ENCODE measurements around the gene TMEM179.

Gene TMEM179

GRCh38 chr14:104632781-104633180 is 28.2 kb upstream of the TMEM179 start:
- TF ChIP-seq ZNF274 (IDR thresholded peaks at IDR 0.05; ENCODE audit: low read depth, low read length), result no peak
- H3K4me3 ChIP-seq (ENCODE audit: low read length), result no peak overlapping the region

GRCh38 chr14:104624939-104625338 is 20.4 kb upstream of the TMEM179 start:
- H3K4me3 ChIP-seq (ENCODE audit: low read length), result no peak overlapping the region
- no peak for TF ChIP-seq ZNF274 (IDR thresholded peaks at IDR 0.05; ENCODE audit: low read depth, low read length)

GRCh38 chr14:104614126-104614812 is 9.7 kb upstream of the TMEM179 start:
- no peak for TF ChIP-seq ZNF274 (IDR thresholded peaks at IDR 0.05; ENCODE audit: low read depth, low read length)
- H3K4me3 ChIP-seq (ENCODE audit: low read length), result no peak overlapping the region

GRCh38 chr14:104611881-104612280 is 7.3 kb upstream of the TMEM179 start:
- no peak overlapping the region for H3K4me3 ChIP-seq (ENCODE audit: low read length)
- TF ChIP-seq ZNF274 (IDR thresholded peaks at IDR 0.05; ENCODE audit: low read depth, low read length), result no peak

- no peak for TF ChIP-seq ZNF274 (IDR thresholded peaks at IDR 0.05; ENCODE audit: low read depth, low read length)
These were observed 6.3 kb upstream of the TMEM179 start for GRCh38 chr14:104610749-104611310.

GRCh38 chr14:104609666-104610065 is 5.1 kb upstream of the TMEM179 start:
- no peak overlapping the region for H3K4me3 ChIP-seq (ENCODE audit: low read length)
- TF ChIP-seq ZNF274 (IDR thresholded peaks at IDR 0.05; ENCODE audit: low read depth, low read length), result no peak

More at GRCh38 chr14:104610749-104611310, 6.3 kb upstream of the TMEM179 start:
- no peak overlapping the region for H3K4me3 ChIP-seq (ENCODE audit: low read length)

GRCh38 chr14:104603711-104604401 is 716 bp downstream of the TMEM179 start:
- H3K4me3 ChIP-seq (ENCODE audit: low read length), result no peak overlapping the region
- no peak for TF ChIP-seq ZNF274 (IDR thresholded peaks at IDR 0.05; ENCODE audit: low read depth, low read length)

GRCh38 chr14:104602933-104603325 is 1.6 kb downstream of the TMEM179 start:
- no peak overlapping the region for H3K4me3 ChIP-seq (ENCODE audit: low read length)
- no peak for TF ChIP-seq ZNF274 (IDR thresholded peaks at IDR 0.05; ENCODE audit: low read depth, low read length)

- TF ChIP-seq ZNF274 (IDR thresholded peaks at IDR 0.05; ENCODE audit: low read depth, low read length), result no peak
- H3K4me3 ChIP-seq (ENCODE audit: low read length), result no peak overlapping the region
These were observed 2.1 kb downstream of the TMEM179 start for GRCh38 chr14:104602315-104602932.

- H3K4me3 ChIP-seq (ENCODE audit: low read length), result no peak overlapping the region
- no peak for TF ChIP-seq ZNF274 (IDR thresholded peaks at IDR 0.05; ENCODE audit: low read depth, low read length)
These were observed 2.8 kb downstream of the TMEM179 start for GRCh38 chr14:104601786-104602185.

- no peak for TF ChIP-seq ZNF274 (IDR thresholded peaks at IDR 0.05; ENCODE audit: low read depth, low read length)
- H3K4me3 ChIP-seq (ENCODE audit: low read length), result no peak overlapping the region
These were observed 3.8 kb downstream of the TMEM179 start for GRCh38 chr14:104600805-104601204.

GRCh38 chr14:104600141-104600643 is 4.4 kb downstream of the TMEM179 start:
- no peak overlapping the region for H3K4me3 ChIP-seq (ENCODE audit: low read length)
- TF ChIP-seq ZNF274 (IDR thresholded peaks at IDR 0.05; ENCODE audit: low read depth, low read length), result no peak

- TF ChIP-seq ZNF274 (IDR thresholded peaks at IDR 0.05; ENCODE audit: low read depth, low read length), result no peak
- no peak overlapping the region for H3K4me3 ChIP-seq (ENCODE audit: low read length)
These were observed 5.1 kb downstream of the TMEM179 start for GRCh38 chr14:104599446-104599845.

- no peak for TF ChIP-seq ZNF274 (IDR thresholded peaks at IDR 0.05; ENCODE audit: low read depth, low read length)
- H3K4me3 ChIP-seq (ENCODE audit: low read length), result no peak overlapping the region
These were observed 5.7 kb downstream of the TMEM179 start for GRCh38 chr14:104598910-104599273.

All from GM08714 (cell line).